ENCODE data around the gene GFRA4.

The GFRA4 gene

GRCh38 chr20:3658019-3658715 lies 5.0 kb downstream of the GFRA4 start:
- no peak for DNase-seq (ENCODE audit: low read depth)
- TF ChIP-seq, protein P1, sequence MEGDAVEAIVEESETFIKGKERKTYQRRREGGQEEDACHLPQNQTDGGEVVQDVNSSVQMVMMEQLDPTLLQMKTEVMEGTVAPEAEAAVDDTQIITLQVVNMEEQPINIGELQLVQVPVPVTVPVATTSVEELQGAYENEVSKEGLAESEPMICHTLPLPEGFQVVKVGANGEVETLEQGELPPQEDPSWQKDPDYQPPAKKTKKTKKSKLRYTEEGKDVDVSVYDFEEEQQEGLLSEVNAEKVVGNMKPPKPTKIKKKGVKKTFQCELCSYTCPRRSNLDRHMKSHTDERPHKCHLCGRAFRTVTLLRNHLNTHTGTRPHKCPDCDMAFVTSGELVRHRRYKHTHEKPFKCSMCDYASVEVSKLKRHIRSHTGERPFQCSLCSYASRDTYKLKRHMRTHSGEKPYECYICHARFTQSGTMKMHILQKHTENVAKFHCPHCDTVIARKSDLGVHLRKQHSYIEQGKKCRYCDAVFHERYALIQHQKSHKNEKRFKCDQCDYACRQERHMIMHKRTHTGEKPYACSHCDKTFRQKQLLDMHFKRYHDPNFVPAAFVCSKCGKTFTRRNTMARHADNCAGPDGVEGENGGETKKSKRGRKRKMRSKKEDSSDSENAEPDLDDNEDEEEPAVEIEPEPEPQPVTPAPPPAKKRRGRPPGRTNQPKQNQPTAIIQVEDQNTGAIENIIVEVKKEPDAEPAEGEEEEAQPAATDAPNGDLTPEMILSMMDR (conservative IDR thresholded peaks at IDR 0.05; ENCODE audit: low read depth, low read length): no peak
- no peak overlapping the region for H3K4me3 ChIP-seq (ENCODE audit: low read length)

DNA sequence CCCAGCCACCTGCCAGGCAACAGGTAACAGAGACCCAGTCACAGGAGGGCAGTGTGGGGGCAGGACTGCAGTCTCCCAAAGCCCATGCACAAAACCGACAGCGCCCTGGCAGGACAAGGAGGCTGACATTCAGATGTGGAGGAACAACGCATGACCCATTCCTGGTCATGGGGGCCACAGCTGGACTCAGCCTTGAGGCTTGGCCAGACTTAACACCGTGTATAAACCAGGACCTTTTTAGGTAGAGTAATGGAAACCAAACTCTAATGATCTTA lies 8.1 kb downstream of the GFRA4 start:
- TF ChIP-seq, protein P1 (conservative IDR thresholded peaks at IDR 0.05; ENCODE audit: low read depth, low read length): no peak
- no peak overlapping the region for H3K4me3 ChIP-seq (ENCODE audit: low read length)
- DNase-seq (ENCODE audit: low read depth): no peak

DNA sequence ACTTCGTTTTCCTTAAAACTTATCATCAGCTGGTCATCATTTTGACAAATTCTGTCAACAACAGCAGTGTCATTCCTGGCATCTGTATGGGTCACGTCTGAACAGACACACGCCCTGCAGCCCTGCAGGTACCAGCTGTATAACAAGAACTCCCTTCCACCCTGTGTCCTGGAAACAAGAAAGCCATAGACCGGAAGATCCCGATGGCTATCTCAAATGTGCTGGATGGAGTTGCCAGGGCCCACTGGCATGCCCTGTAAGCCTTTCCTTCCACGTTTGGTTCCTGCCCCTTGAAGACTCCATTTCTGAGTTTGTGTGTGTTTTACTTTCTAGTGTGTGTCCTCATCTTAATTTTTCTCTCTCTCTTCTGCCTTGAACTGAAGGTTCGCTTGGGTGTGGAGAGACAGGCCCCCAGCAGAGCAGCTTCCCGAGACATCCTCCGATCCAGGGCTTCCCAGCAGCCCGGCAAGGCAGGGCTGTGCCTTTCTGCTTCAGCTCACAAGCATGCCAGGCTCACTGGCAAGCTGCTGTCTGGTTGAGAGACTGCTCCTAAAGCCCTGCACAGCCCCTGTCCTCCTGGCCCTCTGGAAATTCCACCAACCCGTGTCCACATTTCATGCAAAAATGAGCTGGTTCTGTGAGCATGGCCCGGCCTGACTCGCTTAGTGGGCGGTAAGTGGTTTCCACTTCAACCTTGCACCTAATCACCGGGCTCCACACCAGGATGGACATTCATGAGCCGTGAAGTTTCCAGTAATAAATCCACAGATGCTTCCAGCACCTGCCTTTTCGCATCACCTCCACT lies 8.7 kb downstream of the GFRA4 start:
- DNase-seq (ENCODE audit: low read depth): no peak
- no peak overlapping the region for H3K4me3 ChIP-seq (ENCODE audit: low read length)
- TF ChIP-seq, protein P1 (conservative IDR thresholded peaks at IDR 0.05; ENCODE audit: low read depth, low read length): no peak

- DNase-seq (ENCODE audit: low read depth): no peak
- TF ChIP-seq, protein P1 (conservative IDR thresholded peaks at IDR 0.05; ENCODE audit: low read depth, low read length): no peak
- no peak overlapping the region for H3K4me3 ChIP-seq (ENCODE audit: low read length)
These were observed 9.3 kb downstream of the GFRA4 start for GRCh38 chr20:3653921-3654320.

- TF ChIP-seq, protein P1 (conservative IDR thresholded peaks at IDR 0.05; ENCODE audit: low read depth, low read length): no peak
- H3K4me3 ChIP-seq (ENCODE audit: low read length): no peak overlapping the region
These were observed 10.3 kb downstream of the GFRA4 start for GRCh38 chr20:3652676-3653596.

GRCh38 chr20:3652221-3652620 lies 11.0 kb downstream of the GFRA4 start:
- TF ChIP-seq, protein P1 (conservative IDR thresholded peaks at IDR 0.05; ENCODE audit: low read depth, low read length): no peak
- DNase-seq (ENCODE audit: low read depth): no peak
- no peak overlapping the region for H3K4me3 ChIP-seq (ENCODE audit: low read length)

More at GRCh38 chr20:3652676-3653596, 10.3 kb downstream of the GFRA4 start:
- DNase-seq (ENCODE audit: low read depth): no peak

Measured in retinal pigment epithelial cell (primary cell).